K562 (cell line): ENCODE data around the gene STAT6.

ENCODE experiments used
- ATF7 ChIP-seq: fragments of 450-650 bp; IDR thresholded peaks from 2 replicates; pipeline ENCODE4 v1.7.1; 2014; ENCODE audit warnings: mild to moderate bottlenecking, moderate library complexity
- CEBPG ChIP-seq, 3 experiments: fragments of 200-800 bp in 1 of 3; sonication (Bioruptor generic) in 1 of 3; sonication (generic) in 1 of 3; formaldehyde crosslinking in 1 of 3; IDR thresholded peaks in 2 of 3; conservative IDR thresholded peaks in 1 of 3; 2 replicates each; pipeline versions ENCODE4 v1.6.1 to v1.8.0; 2016 to 2022; ENCODE audit warnings: missing compliant biosample characterization in 2 of 3, missing genetic modification characterization in 2 of 3, mild to moderate bottlenecking in 1 of 3, missing genetic modification reagents in 1 of 3
- MAFF ChIP-seq: IDR thresholded peaks from 2 replicates; pipeline ENCODE4 v1.6.1; 2012; ENCODE audit warnings: low read length, improper control_type of control experiment
- POLR2AphosphoS5 ChIP-seq: IDR thresholded peaks from 2 replicates; pipeline ENCODE4 v1.6.1; 2011; ENCODE audit warnings: mild to moderate bottlenecking, low read depth, low read length, moderate library complexity; ENCODE audit not compliant: control insufficient read depth, insufficient read depth
- POLR3A ChIP-seq: IDR thresholded peaks from 2 replicates; pipeline ENCODE4 v1.6.1; 2011; ENCODE audit warnings: borderline replicate concordance, mild to moderate bottlenecking, moderate library complexity; ENCODE audit not compliant: insufficient read length, insufficient read depth; ENCODE audit errors: extremely low read depth
- SNRNP70 ChIP-seq: fragments of 200-400 bp; formaldehyde crosslinking; optimal IDR thresholded peaks from 2 replicates; pipeline ENCODE3; 2017; ENCODE audit warnings: low read depth, low read length
- TAF1 ChIP-seq: IDR thresholded peaks from 2 replicates; pipeline ENCODE4 v1.6.1; 2011; ENCODE audit warnings: mild to moderate bottlenecking, low read length, moderate library complexity; ENCODE audit not compliant: insufficient read depth, control insufficient read depth, severe bottlenecking; ENCODE audit errors: extremely low read depth
- YBX1 ChIP-seq: fragments of 450-650 bp; IDR thresholded peaks from 2 replicates; pipeline ENCODE4 v1.7.1; 2016; ENCODE audit warnings: mild to moderate bottlenecking
- ZBTB1 ChIP-seq: sonication (generic); formaldehyde crosslinking; IDR thresholded peaks from 2 replicates; pipeline ENCODE4 v1.8.1; 2023; ENCODE audit warnings: missing genetic modification reagents, low read depth, mild to moderate bottlenecking, borderline replicate concordance
- ZNF143 ChIP-seq: sonication (generic); formaldehyde crosslinking; IDR thresholded peaks from 2 replicates; pipeline ENCODE4 v1.9.0; 2022; ENCODE audit warnings: mild to moderate bottlenecking, missing genetic modification reagents
- ZNF584 ChIP-seq: fragments of 200-800 bp; sonication (Bioruptor generic); IDR thresholded peaks from 2 replicates; pipeline ENCODE4 v1.6.1; 2016; ENCODE audit warnings: low read depth, mild to moderate bottlenecking, missing genetic modification characterization, missing compliant biosample characterization
- ZNF76 ChIP-seq: fragments of 250-450 bp; sonication (Bioruptor Pico); IDR thresholded peaks from 2 replicates; pipeline ENCODE4 v1.4.0; 2020; ENCODE audit warnings: mild to moderate bottlenecking, moderate library complexity, borderline replicate concordance
- TF ChIP-seq, protein P1 (sequence below), 3 experiments: IDR thresholded peaks in 2 of 3; conservative IDR thresholded peaks in 1 of 3; 2 replicates each; pipeline ENCODE4 v1.5.1; 2011 to 2012; ENCODE audit warnings: low read length in 3 of 3, mild to moderate bottlenecking in 3 of 3, control low read depth in 2 of 3, improper control_type of control experiment in 1 of 3, inconsistent platforms in 1 of 3, low read depth in 1 of 3, mixed read lengths in 1 of 3, moderate library complexity in 1 of 3; ENCODE audit not compliant: insufficient read depth in 2 of 3
- TF ChIP-seq, protein P2 (sequence below): fragments of 250-450 bp; sonication (Bioruptor Pico); IDR thresholded peaks from 2 replicates; pipeline ENCODE4 v1.8.0; 2022; ENCODE audit warnings: inconsistent platforms, mild to moderate bottlenecking, moderate library complexity, borderline replicate concordance

GRCh38 chr12:57089271-57090245 lies 21.6 kb downstream of the STAT6 start:
- no peak for TF ChIP-seq YBX1
- TF ChIP-seq SNRNP70, result no peak
- TF ChIP-seq, protein P1, sequence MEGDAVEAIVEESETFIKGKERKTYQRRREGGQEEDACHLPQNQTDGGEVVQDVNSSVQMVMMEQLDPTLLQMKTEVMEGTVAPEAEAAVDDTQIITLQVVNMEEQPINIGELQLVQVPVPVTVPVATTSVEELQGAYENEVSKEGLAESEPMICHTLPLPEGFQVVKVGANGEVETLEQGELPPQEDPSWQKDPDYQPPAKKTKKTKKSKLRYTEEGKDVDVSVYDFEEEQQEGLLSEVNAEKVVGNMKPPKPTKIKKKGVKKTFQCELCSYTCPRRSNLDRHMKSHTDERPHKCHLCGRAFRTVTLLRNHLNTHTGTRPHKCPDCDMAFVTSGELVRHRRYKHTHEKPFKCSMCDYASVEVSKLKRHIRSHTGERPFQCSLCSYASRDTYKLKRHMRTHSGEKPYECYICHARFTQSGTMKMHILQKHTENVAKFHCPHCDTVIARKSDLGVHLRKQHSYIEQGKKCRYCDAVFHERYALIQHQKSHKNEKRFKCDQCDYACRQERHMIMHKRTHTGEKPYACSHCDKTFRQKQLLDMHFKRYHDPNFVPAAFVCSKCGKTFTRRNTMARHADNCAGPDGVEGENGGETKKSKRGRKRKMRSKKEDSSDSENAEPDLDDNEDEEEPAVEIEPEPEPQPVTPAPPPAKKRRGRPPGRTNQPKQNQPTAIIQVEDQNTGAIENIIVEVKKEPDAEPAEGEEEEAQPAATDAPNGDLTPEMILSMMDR (IDR thresholded peaks at IDR 0.05 in 2 of 3, conservative IDR thresholded peaks at IDR 0.05 in 1 of 3; ENCODE audit: insufficient read depth in 2 of 3, low read depth in 1 of 3, low read length in 3 of 3), result no peak
- no peak for TF ChIP-seq MAFF
- peak; percentile 54 for TF ChIP-seq ATF7
- TF ChIP-seq TAF1, result peak; percentile 26
- peak; percentile 63; the same call in 1 of the 2 replicates for TF ChIP-seq POLR2AphosphoS5
- no peak for TF ChIP-seq ZNF584 (CRISPR knock-in tag)
- TF ChIP-seq ZBTB1 (CRISPR knock-in tag), result no peak
- no peak for TF ChIP-seq ZNF76 (CRISPR knock-in tag)
- TF ChIP-seq CEBPG (CRISPR knock-in tag; IDR thresholded peaks at IDR 0.05), result no peak
- TF ChIP-seq CEBPG (tag; conservative IDR thresholded peaks at IDR 0.05 in 1 of 2, IDR thresholded peaks at IDR 0.05 in 1 of 2), result no peak
- TF ChIP-seq, protein P2, sequence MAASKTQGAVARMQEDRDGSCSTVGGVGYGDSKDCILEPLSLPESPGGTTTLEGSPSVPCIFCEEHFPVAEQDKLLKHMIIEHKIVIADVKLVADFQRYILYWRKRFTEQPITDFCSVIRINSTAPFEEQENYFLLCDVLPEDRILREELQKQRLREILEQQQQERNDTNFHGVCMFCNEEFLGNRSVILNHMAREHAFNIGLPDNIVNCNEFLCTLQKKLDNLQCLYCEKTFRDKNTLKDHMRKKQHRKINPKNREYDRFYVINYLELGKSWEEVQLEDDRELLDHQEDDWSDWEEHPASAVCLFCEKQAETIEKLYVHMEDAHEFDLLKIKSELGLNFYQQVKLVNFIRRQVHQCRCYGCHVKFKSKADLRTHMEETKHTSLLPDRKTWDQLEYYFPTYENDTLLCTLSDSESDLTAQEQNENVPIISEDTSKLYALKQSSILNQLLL (CRISPR knock-in tag), result no peak
- no peak for TF ChIP-seq POLR3A
- TF ChIP-seq ZNF143 (CRISPR knock-in tag), result no peak
